GM21737 (cell line): Measurements from ENCODE around the gene FOXO1.

Experiments used
- ATAC-seq: cut with Tn5 transposase; IDR thresholded peaks from one replicate; pipeline ENCODE4 v1.9.1; 2021; ENCODE audit warnings: mild to moderate bottlenecking, moderate library complexity; ENCODE audit not compliant: unreplicated experiment

The FOXO1 gene

GRCh38 chr13:40582531-40582930, 83.9 kb downstream of the FOXO1 start:
- no peak for ATAC-seq

- ATAC-seq, result no peak
Observed at GRCh38 chr13:40581277-40581579, 85.2 kb downstream of the FOXO1 start.

- ATAC-seq, result no peak
Observed at GRCh38 chr13:40580566-40581276, 85.7 kb downstream of the FOXO1 start.

GRCh38 chr13:40579535-40579934, 86.9 kb downstream of the FOXO1 start:
- ATAC-seq, result no peak

- no peak for ATAC-seq
Observed at GRCh38 chr13:40578055-40578454, 88.4 kb downstream of the FOXO1 start.

- ATAC-seq, result no peak
Observed at GRCh38 chr13:40576369-40576768, 90.1 kb downstream of the FOXO1 start.

GRCh38 chr13:40572961-40573360, 93.5 kb downstream of the FOXO1 start:
- no peak for ATAC-seq

- ATAC-seq, result no peak
Observed at GRCh38 chr13:40571338-40571963, 95.0 kb downstream of the FOXO1 start.

GRCh38 chr13:40570930-40571329, 95.5 kb downstream of the FOXO1 start:
- ATAC-seq, result no peak

GRCh38 chr13:40569024-40569350, 97.5 kb downstream of the FOXO1 start:
- no peak for ATAC-seq

GRCh38 chr13:40568246-40569023, 98.0 kb downstream of the FOXO1 start:
- ATAC-seq, result no peak

GRCh38 chr13:40566811-40567210, 99.6 kb downstream of the FOXO1 start:
- no peak for ATAC-seq

- ATAC-seq, result no peak
Observed at GRCh38 chr13:40565282-40566148, 100.9 kb downstream of the FOXO1 start.

GRCh38 chr13:40564342-40565001, 102.0 kb downstream of the FOXO1 start:
- ATAC-seq, result no peak

GRCh38 chr13:40563350-40564125, 102.9 kb downstream of the FOXO1 start:
- no peak for ATAC-seq

- no peak for ATAC-seq
Observed at GRCh38 chr13:40562975-40563349, 103.5 kb downstream of the FOXO1 start.

- no peak for ATAC-seq
Observed at GRCh38 chr13:40559915-40560314, 106.5 kb downstream of the FOXO1 start.

- ATAC-seq, result no peak
Observed at GRCh38 chr13:40558656-40559055, 107.8 kb downstream of the FOXO1 start.

GRCh38 chr13:40556453-40556852, 110.0 kb downstream of the FOXO1 start:
- no peak for ATAC-seq

- no peak for ATAC-seq
Observed at GRCh38 chr13:40553356-40553755, 113.1 kb downstream of the FOXO1 start.
